PC-9 (cell line): Measurements from ENCODE around the gene IMMP2L. TPM values are rescaled to one million over a fixed set of nuclear protein-coding genes. Genes with fewer than 3 reads are reported as not detected.

Experiments
- BruUV-seq: library from RNA; stranded (reverse); fragments of 400-500 nt; replicated peaks from 2 replicates; lab custom pipeline; 2021; lab: Mats Ljungman, UMichigan
- CTCF ChIA-PET: fragments of 300-600 bp; sonication (Branson Sonifier 250); formaldehyde crosslinking; loops from one replicate; lab custom pipeline; 2022; ENCODE audit warnings: antibody characterized with exemption; lab: Charles Lee
- POLR2A ChIA-PET: fragments of 300-600 bp; sonication (Branson Sonifier 250); formaldehyde crosslinking; loops from one replicate; lab custom pipeline; 2022; ENCODE audit warnings: antibody characterized with exemption; ENCODE audit not compliant: unreplicated experiment; lab: Charles Lee
- DNase-seq, 2 experiments: peaks; one replicate each; pipeline versions ENCODE4 v3.0.0 to v3.0.0-alpha.2; 2015 to 2022; ENCODE audit warnings: mixed read lengths in 1 of 2
- H2AFZ ChIP-seq: fragments of 200-600 bp; sonication (generic); 2 replicates; pipeline ENCODE4 v1.8.1; 2017; ENCODE audit warnings: antibody characterized with exemption
- H3F3A ChIP-seq: fragments of 200-600 bp; sonication (generic); 2 replicates; pipeline ENCODE4 v1.8.1; 2017; ENCODE audit warnings: antibody characterized with exemption, mild to moderate bottlenecking, low read depth; ENCODE audit not compliant: insufficient read depth
- H3K27ac ChIP-seq: fragments of 200-600 bp; sonication (generic); 2 replicates; pipeline ENCODE4 v1.6.1; 2016; ENCODE audit warnings: mixed run types
- H3K27me3 ChIP-seq: fragments of 200-600 bp; sonication (generic); 2 replicates; pipeline ENCODE4 v1.6.1; 2016; ENCODE audit warnings: low read depth, mixed run types; ENCODE audit not compliant: insufficient read depth
- H3K36me3 ChIP-seq: fragments of 200-600 bp; sonication (generic); 2 replicates; pipeline ENCODE4 v1.6.1; 2016; ENCODE audit warnings: low read depth, mixed run types
- H3K4me1 ChIP-seq: fragments of 200-600 bp; sonication (generic); replicated peaks from 2 replicates; pipeline ENCODE4 v1.6.1; 2016; ENCODE audit warnings: mixed run types; ENCODE audit not compliant: insufficient read depth
- H3K4me2 ChIP-seq: fragments of 200-600 bp; sonication (generic); 2 replicates; pipeline ENCODE4 v1.6.1; 2017; ENCODE audit warnings: mixed run types
- H3K4me3 ChIP-seq: fragments of 200-600 bp; sonication (generic); 2 replicates; pipeline ENCODE4 v1.6.1; 2016; ENCODE audit warnings: mixed run types
- H3K79me2 ChIP-seq: fragments of 200-600 bp; sonication (generic); 2 replicates; pipeline ENCODE4 v1.6.1; 2017; ENCODE audit warnings: low read depth, mixed run types
- H3K9me2 ChIP-seq: fragments of 200-600 bp; sonication (generic); 2 replicates; pipeline ENCODE4 v1.8.1; 2017; ENCODE audit warnings: mild to moderate bottlenecking; ENCODE audit not compliant: insufficient read depth
- H3K9me3 ChIP-seq: fragments of 200-600 bp; sonication (generic); 2 replicates; pipeline ENCODE4 v1.8.1; 2016; ENCODE audit warnings: low read depth; ENCODE audit not compliant: insufficient read depth
- H4K20me1 ChIP-seq: fragments of 200-600 bp; sonication (generic); 2 replicates; pipeline ENCODE4 v1.8.1; 2017; ENCODE audit not compliant: insufficient read depth
- CTCF ChIP-seq: fragments of 200-600 bp; sonication (generic); conservative IDR thresholded peaks from 2 replicates; pipeline ENCODE4 v1.6.1; 2017; ENCODE audit warnings: mixed run types, antibody characterized with exemption, mild to moderate bottlenecking, moderate library complexity
- EZH2 ChIP-seq: fragments of 200-600 bp; sonication (generic); IDR thresholded peaks from 2 replicates; pipeline ENCODE4 v1.8.0; 2017; ENCODE audit warnings: antibody characterized with exemption, low read depth
- intact Hi-C: fragments of 100-400 bp; cut with micrococcal nuclease; formaldehyde crosslinking; loops from one replicate; pipeline ENCODE4 v1.10.0; 2022; ENCODE audit not compliant: unreplicated experiment
- total RNA-seq: library from RNA; stranded (reverse); gene quantifications from 2 replicates; pipeline ENCODE4 v1.2.3, GENCODE V29; 2021

The IMMP2L gene
- total RNA-seq, 1 experiment from 2014 or later = 40.5 TPM

- intact Hi-C loops = no loop called here
- no peaks in the 10 kb centered on the region for H3K27me3 ChIP-seq
- ChIA-PET POLR2A (no interaction called here), CTCF (no interaction called here)
- H3K9me2 ChIP-seq = no peaks in the 10 kb centered on the region
- no peaks in the 10 kb centered on the region for H3K36me3 ChIP-seq
- H3K4me3 ChIP-seq = no peak overlapping the region
- no peak overlapping the region for H3K4me2 ChIP-seq
- H3F3A ChIP-seq = no peaks in the 10 kb centered on the region
- H3K27ac ChIP-seq = no peak overlapping the region
- no peaks in the 10 kb centered on the region for H4K20me1 ChIP-seq
- TF ChIP-seq EZH2 (no peak), CTCF (no peak)
- H3K79me2 ChIP-seq = no peaks in the 10 kb centered on the region
- no peak for DNase-seq
- no peaks in the 10 kb centered on the region for H3K9me3 ChIP-seq
- no peaks in the 10 kb centered on the region for H3K4me1 ChIP-seq
- BruUV-seq = no TSS peak
- H2AFZ ChIP-seq = no peak overlapping the region
These were observed 676.8 kb downstream of the IMMP2L start for GRCh38 chr7:110885474-110885873.

GRCh38 chr7:110881721-110882120, 680.6 kb downstream of the IMMP2L start:
- TF ChIP-seq CTCF (no peak), EZH2 (no peak)
- H3F3A ChIP-seq = no peaks in the 10 kb centered on the region
- CTCF ChIA-PET = no interaction called here
- no peak for DNase-seq
- BruUV-seq = no TSS peak
- H3K9me2 ChIP-seq = no peaks in the 10 kb centered on the region
- no peaks in the 10 kb centered on the region for H3K9me3 ChIP-seq
- no peaks in the 10 kb centered on the region for H3K27me3 ChIP-seq
- H3K4me2 ChIP-seq = no peak overlapping the region
- H3K36me3 ChIP-seq = no peaks in the 10 kb centered on the region
- H2AFZ ChIP-seq = no peak overlapping the region
- no peak overlapping the region for H3K4me3 ChIP-seq
- POLR2A ChIA-PET = no interaction called here
- no peaks in the 10 kb centered on the region for H3K4me1 ChIP-seq
- H4K20me1 ChIP-seq = no peaks in the 10 kb centered on the region
- H3K27ac ChIP-seq = no peak overlapping the region
- no peaks in the 10 kb centered on the region for H3K79me2 ChIP-seq
- intact Hi-C loops = no loop called here

- DNase-seq = no peak
- no peak for TF ChIP-seq EZH2
- TF ChIP-seq CTCF = no peak
- Histone ChIP-seq H3K9me2 (no peaks in the 10 kb centered on the region), H3K4me1 (no peaks in the 10 kb centered on the region), H3F3A (no peaks in the 10 kb centered on the region), H4K20me1 (no peaks in the 10 kb centered on the region), H2AFZ (no peak overlapping the region), H3K36me3 (no peaks in the 10 kb centered on the region), H3K4me2 (no peak overlapping the region), H3K79me2 (no peaks in the 10 kb centered on the region), H3K27ac (no peak overlapping the region), H3K27me3 (no peaks in the 10 kb centered on the region), H3K4me3 (no peak overlapping the region), H3K9me3 (no peaks in the 10 kb centered on the region)
- CTCF ChIA-PET = no interaction called here
- no TSS peak for BruUV-seq
- POLR2A ChIA-PET = no interaction called here
- intact Hi-C loops = no loop called here
These were observed 681.3 kb downstream of the IMMP2L start for GRCh38 chr7:110880971-110881370.
